GM19372 (cell line): ENCODE results near the gene RAD23A.
"Not testable (repeated sequence)": the region's sequence is repeated elsewhere in the genome, so short reads cannot be mapped to it uniquely, and the experiment has no call there.

Experiments used
- ATAC-seq: cut with Tn5 transposase; IDR thresholded peaks from one replicate; pipeline ENCODE4 v1.9.1; 2021; ENCODE audit warnings: mild to moderate bottlenecking, low read depth, moderate library complexity; ENCODE audit not compliant: unreplicated experiment

Gene RAD23A

GRCh38 chr19:12937093-12937926 is 8.4 kb upstream of the RAD23A start:
- no peak for ATAC-seq

- peak; percentile 80 for ATAC-seq
These were observed 7.5 kb upstream of the RAD23A start, which contains the start of gene CALR for GRCh38 chr19:12937927-12938778. TSS of gene CALR (plus strand) at chr19:12938609. CDS start at chr19:12938680, 71 bp downstream.

GRCh38 chr19:12938779-12939601 is 6.7 kb upstream of the RAD23A start:
- peak; percentile 3 for ATAC-seq

- ATAC-seq = no peak
These were observed 5.7 kb upstream of the RAD23A start for GRCh38 chr19:12939975-12940423.

- no peak for ATAC-seq
These were observed 4.8 kb upstream of the RAD23A start for GRCh38 chr19:12940897-12941296.

- no peak for ATAC-seq
These were observed 2.1 kb upstream of the RAD23A start for GRCh38 chr19:12943437-12944044.

GRCh38 chr19:12944104-12944674 is 1.5 kb upstream of the RAD23A start:
- no peak for ATAC-seq

- ATAC-seq = peak; percentile 40
These were observed 545 bp downstream of the RAD23A start for GRCh38 chr19:12946092-12946721.

GRCh38 chr19:12946731-12947496 is 1.3 kb downstream of the RAD23A start:
- no peak for ATAC-seq

- no peak for ATAC-seq
These were observed 2.3 kb downstream of the RAD23A start for GRCh38 chr19:12947702-12948611.

GRCh38 chr19:12948612-12949362 is 3.1 kb downstream of the RAD23A start:
- no peak for ATAC-seq

GRCh38 chr19:12949363-12950283 is 4.0 kb downstream of the RAD23A start:
- ATAC-seq = no peak

GRCh38 chr19:12952050-12952449 is 6.4 kb downstream of the RAD23A start:
- not testable (repeated sequence) for ATAC-seq

GRCh38 chr19:12952488-12953137 is 7.0 kb downstream of the RAD23A start:
- ATAC-seq = no peak

- no peak for ATAC-seq
These were observed 7.6 kb downstream of the RAD23A start for GRCh38 chr19:12953138-12953798.
